SK-N-SH treated with all-trans-retinoic acid at 6 μM for 48 hours (cell line): Measurements from ENCODE around the gene GNL1.

Experiments
- ATAC-seq: fragments of 200-7000 bp; cut with Tn5 transposase; 3 replicates; pipeline ENCODE4 v1.9.1; 2020; ENCODE audit warnings: mild to moderate bottlenecking, moderate library complexity
- ARNTL ChIP-seq: fragments of 450-650 bp; formaldehyde crosslinking; IDR thresholded peaks from 2 replicates; pipeline ENCODE4 v1.5.0; 2020; ENCODE audit warnings: low read depth, mild to moderate bottlenecking, moderate library complexity, borderline replicate concordance
- BACH2 ChIP-seq: fragments of 250-450 bp; sonication (Bioruptor Pico); IDR thresholded peaks from 2 replicates; pipeline ENCODE4 v1.9.0; 2021; ENCODE audit warnings: mild to moderate bottlenecking, borderline replicate concordance
- CSDC2 ChIP-seq: fragments of 250-450 bp; sonication (Bioruptor Pico); IDR thresholded peaks from 2 replicates; pipeline ENCODE4 v1.5.0; 2020; ENCODE audit warnings: mild to moderate bottlenecking, moderate library complexity
- ESRRG ChIP-seq: fragments of 250-450 bp; sonication (Bioruptor Pico); IDR thresholded peaks from 2 replicates; pipeline ENCODE4 v1.6.1; 2021; ENCODE audit warnings: mild to moderate bottlenecking
- ISL1 ChIP-seq: fragments of 250-450 bp; sonication (Bioruptor Pico); IDR thresholded peaks from 2 replicates; pipeline ENCODE4 v2.1.2; 2022; ENCODE audit warnings: mild to moderate bottlenecking, moderate library complexity
- OSR1 ChIP-seq: fragments of 250-450 bp; sonication (Bioruptor Pico); IDR thresholded peaks from 2 replicates; pipeline ENCODE4 v1.8.0; 2022; ENCODE audit warnings: moderate library complexity, mild to moderate bottlenecking, inconsistent platforms
- PATZ1 ChIP-seq: fragments of 250-450 bp; sonication (Bioruptor Pico); IDR thresholded peaks from 2 replicates; pipeline ENCODE4 v1.8.0; 2020; ENCODE audit warnings: mild to moderate bottlenecking, moderate library complexity, borderline replicate concordance
- PPARA ChIP-seq: fragments of 250-450 bp; sonication (Bioruptor Pico); IDR thresholded peaks from 2 replicates; pipeline ENCODE4 v1.5.0; 2020; ENCODE audit warnings: mild to moderate bottlenecking, borderline replicate concordance
- SNAI2 ChIP-seq: fragments of 250-450 bp; sonication (Bioruptor Pico); IDR thresholded peaks from 2 replicates; pipeline ENCODE4 v1.5.0; 2020; ENCODE audit warnings: mild to moderate bottlenecking, moderate library complexity
- TOX ChIP-seq: fragments of 250-450 bp; sonication (Bioruptor Pico); IDR thresholded peaks from 2 replicates; pipeline ENCODE4 v1.8.0; 2021; ENCODE audit warnings: mild to moderate bottlenecking, moderate library complexity, borderline replicate concordance
- ZC3H10 ChIP-seq: fragments of 250-450 bp; sonication (Bioruptor Pico); IDR thresholded peaks from 2 replicates; pipeline ENCODE4 v1.5.1; 2021; ENCODE audit warnings: mild to moderate bottlenecking, moderate library complexity
- ZFP3 ChIP-seq: fragments of 250-450 bp; sonication (Bioruptor Pico); IDR thresholded peaks from 2 replicates; pipeline ENCODE4 v1.5.0; 2020; ENCODE audit warnings: mild to moderate bottlenecking, moderate library complexity
- ZFP30 ChIP-seq: fragments of 450-650 bp; formaldehyde crosslinking; IDR thresholded peaks from 2 replicates; pipeline ENCODE4 v1.5.0; 2022; ENCODE audit warnings: mild to moderate bottlenecking, moderate library complexity
- ZNF565 ChIP-seq: fragments of 450-650 bp; formaldehyde crosslinking; conservative IDR thresholded peaks from 2 replicates; pipeline ENCODE4 v1.5.0; 2020; ENCODE audit warnings: low read depth, mild to moderate bottlenecking, moderate library complexity
- ZNF70 ChIP-seq: fragments of 450-650 bp; formaldehyde crosslinking; IDR thresholded peaks from 2 replicates; pipeline ENCODE4 v1.5.0; 2020; ENCODE audit warnings: mild to moderate bottlenecking, moderate library complexity
- ZNF8 ChIP-seq: fragments of 450-650 bp; formaldehyde crosslinking; IDR thresholded peaks from 2 replicates; pipeline ENCODE4 v1.5.0; 2020; ENCODE audit warnings: mild to moderate bottlenecking, moderate library complexity
- TF ChIP-seq, protein P1 (sequence below): fragments of 250-450 bp; sonication (Bioruptor Pico); IDR thresholded peaks from 2 replicates; pipeline ENCODE4 v1.5.1; 2021; ENCODE audit warnings: mild to moderate bottlenecking, moderate library complexity
- TF ChIP-seq, protein P2 (sequence below): fragments of 250-450 bp; sonication (Bioruptor Pico); IDR thresholded peaks from 2 replicates; pipeline ENCODE4 v1.5.1; 2020; ENCODE audit warnings: low read depth, mild to moderate bottlenecking, moderate library complexity
- TF ChIP-seq, protein P3 (sequence below): fragments of 250-450 bp; sonication (Bioruptor Pico); IDR thresholded peaks from 2 replicates; pipeline ENCODE4 v1.5.0; 2020; ENCODE audit warnings: mild to moderate bottlenecking, moderate library complexity

The GNL1 gene

GRCh38 chr6:30494291-30494861, 61.9 kb downstream of the GNL1 start:
- ATAC-seq, result no peak
- TF ChIP-seq ZNF8, result no peak
- no peak for TF ChIP-seq ARNTL
- no peak for TF ChIP-seq ZFP30 (CRISPR knock-in tag)
- TF ChIP-seq TOX (CRISPR knock-in tag), result no peak
- TF ChIP-seq, protein P1, sequence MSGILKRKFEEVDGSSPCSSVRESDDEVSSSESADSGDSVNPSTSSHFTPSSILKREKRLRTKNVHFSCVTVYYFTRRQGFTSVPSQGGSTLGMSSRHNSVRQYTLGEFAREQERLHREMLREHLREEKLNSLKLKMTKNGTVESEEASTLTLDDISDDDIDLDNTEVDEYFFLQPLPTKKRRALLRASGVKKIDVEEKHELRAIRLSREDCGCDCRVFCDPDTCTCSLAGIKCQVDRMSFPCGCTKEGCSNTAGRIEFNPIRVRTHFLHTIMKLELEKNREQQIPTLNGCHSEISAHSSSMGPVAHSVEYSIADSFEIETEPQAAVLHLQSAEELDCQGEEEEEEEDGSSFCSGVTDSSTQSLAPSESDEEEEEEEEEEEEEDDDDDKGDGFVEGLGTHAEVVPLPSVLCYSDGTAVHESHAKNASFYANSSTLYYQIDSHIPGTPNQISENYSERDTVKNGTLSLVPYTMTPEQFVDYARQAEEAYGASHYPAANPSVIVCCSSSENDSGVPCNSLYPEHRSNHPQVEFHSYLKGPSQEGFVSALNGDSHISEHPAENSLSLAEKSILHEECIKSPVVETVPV, result no peak
- TF ChIP-seq, protein P2, sequence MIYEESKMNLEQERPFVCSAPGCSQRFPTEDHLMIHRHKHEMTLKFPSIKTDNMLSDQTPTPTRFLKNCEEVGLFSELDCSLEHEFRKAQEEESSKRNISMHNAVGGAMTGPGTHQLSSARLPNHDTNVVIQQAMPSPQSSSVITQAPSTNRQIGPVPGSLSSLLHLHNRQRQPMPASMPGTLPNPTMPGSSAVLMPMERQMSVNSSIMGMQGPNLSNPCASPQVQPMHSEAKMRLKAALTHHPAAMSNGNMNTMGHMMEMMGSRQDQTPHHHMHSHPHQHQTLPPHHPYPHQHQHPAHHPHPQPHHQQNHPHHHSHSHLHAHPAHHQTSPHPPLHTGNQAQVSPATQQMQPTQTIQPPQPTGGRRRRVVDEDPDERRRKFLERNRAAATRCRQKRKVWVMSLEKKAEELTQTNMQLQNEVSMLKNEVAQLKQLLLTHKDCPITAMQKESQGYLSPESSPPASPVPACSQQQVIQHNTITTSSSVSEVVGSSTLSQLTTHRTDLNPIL (CRISPR knock-in tag), result no peak
- TF ChIP-seq, protein P3, sequence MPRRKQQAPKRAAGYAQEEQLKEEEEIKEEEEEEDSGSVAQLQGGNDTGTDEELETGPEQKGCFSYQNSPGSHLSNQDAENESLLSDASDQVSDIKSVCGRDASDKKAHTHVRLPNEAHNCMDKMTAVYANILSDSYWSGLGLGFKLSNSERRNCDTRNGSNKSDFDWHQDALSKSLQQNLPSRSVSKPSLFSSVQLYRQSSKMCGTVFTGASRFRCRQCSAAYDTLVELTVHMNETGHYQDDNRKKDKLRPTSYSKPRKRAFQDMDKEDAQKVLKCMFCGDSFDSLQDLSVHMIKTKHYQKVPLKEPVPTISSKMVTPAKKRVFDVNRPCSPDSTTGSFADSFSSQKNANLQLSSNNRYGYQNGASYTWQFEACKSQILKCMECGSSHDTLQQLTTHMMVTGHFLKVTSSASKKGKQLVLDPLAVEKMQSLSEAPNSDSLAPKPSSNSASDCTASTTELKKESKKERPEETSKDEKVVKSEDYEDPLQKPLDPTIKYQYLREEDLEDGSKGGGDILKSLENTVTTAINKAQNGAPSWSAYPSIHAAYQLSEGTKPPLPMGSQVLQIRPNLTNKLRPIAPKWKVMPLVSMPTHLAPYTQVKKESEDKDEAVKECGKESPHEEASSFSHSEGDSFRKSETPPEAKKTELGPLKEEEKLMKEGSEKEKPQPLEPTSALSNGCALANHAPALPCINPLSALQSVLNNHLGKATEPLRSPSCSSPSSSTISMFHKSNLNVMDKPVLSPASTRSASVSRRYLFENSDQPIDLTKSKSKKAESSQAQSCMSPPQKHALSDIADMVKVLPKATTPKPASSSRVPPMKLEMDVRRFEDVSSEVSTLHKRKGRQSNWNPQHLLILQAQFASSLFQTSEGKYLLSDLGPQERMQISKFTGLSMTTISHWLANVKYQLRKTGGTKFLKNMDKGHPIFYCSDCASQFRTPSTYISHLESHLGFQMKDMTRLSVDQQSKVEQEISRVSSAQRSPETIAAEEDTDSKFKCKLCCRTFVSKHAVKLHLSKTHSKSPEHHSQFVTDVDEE (CRISPR knock-in tag), result no peak
- TF ChIP-seq ISL1 (CRISPR knock-in tag), result no peak
- TF ChIP-seq SNAI2 (CRISPR knock-in tag), result no peak
- no peak for TF ChIP-seq PATZ1 (CRISPR knock-in tag)
- TF ChIP-seq ZFP3 (CRISPR knock-in tag), result no peak
- no peak for TF ChIP-seq OSR1 (CRISPR knock-in tag)
- TF ChIP-seq PPARA (CRISPR knock-in tag), result no peak
- TF ChIP-seq ESRRG (CRISPR knock-in tag), result no peak
- TF ChIP-seq ZNF565 (CRISPR knock-in tag), result no peak
- no peak for TF ChIP-seq BACH2

GRCh38 chr6:30493643-30494250, 62.5 kb downstream of the GNL1 start:
- TF ChIP-seq ZC3H10, result no peak
- TF ChIP-seq PPARA (CRISPR knock-in tag), result no peak
- TF ChIP-seq OSR1 (CRISPR knock-in tag), result no peak
- TF ChIP-seq ESRRG (CRISPR knock-in tag), result no peak
- TF ChIP-seq CSDC2 (CRISPR knock-in tag), result no peak
- TF ChIP-seq ZNF565 (CRISPR knock-in tag), result no peak
- no peak for TF ChIP-seq ZFP30 (CRISPR knock-in tag)
- ATAC-seq, result no peak

DNA sequence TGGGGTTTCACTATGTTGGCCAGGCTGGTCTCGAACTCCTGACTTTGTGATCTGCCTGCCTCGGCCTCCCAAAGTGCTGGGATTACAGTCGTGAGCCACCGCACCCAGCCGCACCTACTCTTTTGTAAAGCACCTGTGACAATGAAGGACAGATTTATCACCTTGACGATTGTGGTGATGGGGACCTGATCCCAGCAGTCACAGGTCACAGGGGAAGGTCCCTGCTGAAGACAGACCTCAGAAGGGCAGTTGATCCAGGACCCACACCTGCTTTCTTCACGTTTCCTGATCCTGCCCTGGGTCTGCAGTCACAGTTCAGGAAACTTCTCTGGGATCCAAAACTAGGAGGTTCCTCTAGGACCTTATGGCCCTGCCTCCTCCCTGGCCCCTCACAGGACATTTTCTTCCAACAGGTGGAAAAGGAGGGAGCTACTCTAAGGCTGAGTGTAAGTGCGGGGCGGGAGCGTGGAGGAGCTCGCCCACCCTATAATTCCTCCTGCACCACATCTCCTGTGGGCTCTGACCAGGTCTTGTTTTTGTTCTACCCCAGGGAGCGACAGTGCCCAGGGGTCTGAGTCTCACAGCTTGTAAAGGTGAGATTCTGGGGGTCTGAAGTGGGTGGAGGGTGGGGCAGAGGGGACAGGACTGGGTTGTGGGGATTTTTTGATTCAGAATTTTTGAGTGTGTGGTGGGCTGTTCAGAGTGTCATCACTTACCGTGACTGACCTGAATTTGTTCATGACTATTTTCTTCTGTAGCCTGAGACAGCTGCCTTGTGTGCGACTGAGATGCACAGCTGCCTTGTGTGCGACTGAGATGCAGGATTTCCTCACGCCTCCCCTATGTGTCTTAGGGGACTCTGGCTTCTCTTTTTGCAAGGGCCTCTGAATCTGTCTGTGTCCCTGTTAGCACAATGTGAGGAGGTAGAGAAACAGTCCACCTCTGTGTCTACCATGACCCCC, 64.0 kb downstream of the GNL1 start:
- TF ChIP-seq ZNF70 (CRISPR knock-in tag) (no peak), ZFP30 (CRISPR knock-in tag) (no peak), TOX (CRISPR knock-in tag) (no peak)
- no peak for ATAC-seq
